NCI-H1105 treated with DMSO at 0.1 percent for 48 hours (cell line): ENCODE measurements around the gene TIE1.

ENCODE experiments used
- DNase-seq: peaks from one replicate; lab custom pipeline; 2025; lab: John Stamatoyannopoulos, UW

TIE1 gene

GRCh38 chr1:43274125-43274803 is 26.5 kb upstream of the TIE1 start:
- DNase-seq = no peak

- DNase-seq = no peak
Observed at GRCh38 chr1:43274804-43275180, 26.0 kb upstream of the TIE1 start.

GRCh38 chr1:43275826-43276620 is 24.8 kb upstream of the TIE1 start:
- no peak for DNase-seq

GRCh38 chr1:43276673-43277072 is 24.1 kb upstream of the TIE1 start:
- no peak for DNase-seq

- DNase-seq = no peak
Observed at GRCh38 chr1:43277116-43277876, 23.5 kb upstream of the TIE1 start.

GRCh38 chr1:43279161-43279560 is 21.6 kb upstream of the TIE1 start:
- DNase-seq = no peak

- DNase-seq = no peak
Observed at GRCh38 chr1:43279666-43280065, 21.1 kb upstream of the TIE1 start.

- DNase-seq = no peak
Observed at GRCh38 chr1:43280692-43281091, 20.1 kb upstream of the TIE1 start.

- DNase-seq = no peak
Observed at GRCh38 chr1:43282220-43283195, 18.3 kb upstream of the TIE1 start.

GRCh38 chr1:43284065-43284464 is 16.7 kb upstream of the TIE1 start:
- DNase-seq = no peak

GRCh38 chr1:43284546-43285110 is 16.2 kb upstream of the TIE1 start:
- DNase-seq = no peak

GRCh38 chr1:43285269-43285990 is 15.4 kb upstream of the TIE1 start, which contains the start of gene C1orf210:
Gene C1orf210 (minus strand): TSS chr1:43285581. CDS start chr1:43283270, 2,311 bp downstream.
- peak; percentile 80 for DNase-seq

GRCh38 chr1:43286115-43286514 is 14.7 kb upstream of the TIE1 start:
- no peak for DNase-seq

GRCh38 chr1:43286533-43286932 is 14.2 kb upstream of the TIE1 start:
- DNase-seq = no peak

- DNase-seq = no peak
Observed at GRCh38 chr1:43288058-43288784, 12.6 kb upstream of the TIE1 start.

GRCh38 chr1:43288785-43289706 is 11.7 kb upstream of the TIE1 start:
- no peak for DNase-seq

- no peak for DNase-seq
Observed at GRCh38 chr1:43292216-43292615, 8.6 kb upstream of the TIE1 start.

GRCh38 chr1:43292679-43293078 is 8.1 kb upstream of the TIE1 start:
- no peak for DNase-seq

GRCh38 chr1:43293176-43293575 is 7.6 kb upstream of the TIE1 start:
- no peak for DNase-seq
